ENCODE data around the gene SPAM1. TPM values are rescaled to one million over a fixed set of nuclear protein-coding genes. Genes with fewer than 3 reads are reported as not detected.
"Not testable (repeated sequence)": the region's sequence is repeated elsewhere in the genome, so short reads cannot be mapped to it uniquely, and the experiment has no call there.

The SPAM1 gene
- total RNA-seq: not detected
- long read RNA-seq: 0 reads

- intact Hi-C loops (cut with DNase I, micrococcal nuclease): no loop called here
These were observed at the start of gene SPAM1 for GRCh38 chr7:123924941-123925340. TSS of gene SPAM1 (plus strand) at chr7:123925241. CDS start at chr7:123953571, 28,330 bp downstream.

GRCh38 chr7:123876557-123877256 is 48.3 kb upstream of the SPAM1 start:
- no peak for ATAC-seq
- intact Hi-C loops (cut with DNase I, micrococcal nuclease): no loop called here
- no peak for DNase-seq

More at GRCh38 chr7:123924941-123925340, at the start of gene SPAM1:
- ATAC-seq: no peak
- no peak for DNase-seq

- DNase-seq (no peak), ATAC-seq (no peak)
- intact Hi-C loops (cut with DNase I, micrococcal nuclease): no loop called here
These were observed 45.4 kb upstream of the SPAM1 start for GRCh38 chr7:123879628-123880027.

GRCh38 chr7:123881300-123881699 is 43.7 kb upstream of the SPAM1 start:
- ATAC-seq: no peak
- intact Hi-C loops (cut with DNase I, micrococcal nuclease): no loop called here
- no peak for DNase-seq

GRCh38 chr7:123883154-123883553 is 41.9 kb upstream of the SPAM1 start:
- intact Hi-C loops (cut with DNase I, micrococcal nuclease): no loop called here
- DNase-seq (no peak), ATAC-seq (no peak)

- no peak for DNase-seq
- intact Hi-C loops (cut with DNase I, micrococcal nuclease): no loop called here
These were observed 36.8 kb upstream of the SPAM1 start for GRCh38 chr7:123888192-123888591.

GRCh38 chr7:123894753-123895152 is 30.3 kb upstream of the SPAM1 start:
- DNase-seq; ATAC-seq; intact Hi-C loops (cut with DNase I, micrococcal nuclease): not testable (repeated sequence)

More at GRCh38 chr7:123888192-123888591, 36.8 kb upstream of the SPAM1 start:
- ATAC-seq: no peak

- peak; percentile 44 for ATAC-seq
- intact Hi-C loops (cut with DNase I, micrococcal nuclease): no loop called here
- no peak for DNase-seq
These were observed 23.9 kb upstream of the SPAM1 start for GRCh38 chr7:123901101-123901500.

GRCh38 chr7:123905714-123906113 is 19.3 kb upstream of the SPAM1 start:
- intact Hi-C loops (cut with DNase I, micrococcal nuclease): no loop called here
- no peak for ATAC-seq
- no peak for DNase-seq

- ATAC-seq: peak; percentile 99
These were observed 8.8 kb upstream of the SPAM1 start for GRCh38 chr7:123916240-123916724.

GRCh38 chr7:123917878-123918277 is 7.2 kb upstream of the SPAM1 start:
- DNase-seq: no peak
- no peak for ATAC-seq
- intact Hi-C loops (cut with DNase I, micrococcal nuclease): no loop called here

More at GRCh38 chr7:123916240-123916724, 8.8 kb upstream of the SPAM1 start:
- intact Hi-C loops (cut with DNase I, micrococcal nuclease): no loop called here
- peak in 1 of 2 donors; percentile 50 for DNase-seq

- ATAC-seq: no peak
- intact Hi-C loops (cut with DNase I, micrococcal nuclease): no loop called here
- no peak for DNase-seq
These were observed 6.7 kb upstream of the SPAM1 start for GRCh38 chr7:123918309-123918708.

GRCh38 chr7:123923599-123923998 is 1.4 kb upstream of the SPAM1 start:
- intact Hi-C loops (cut with DNase I, micrococcal nuclease): no loop called here
- ATAC-seq (no peak), DNase-seq (no peak)

- intact Hi-C loops (cut with DNase I, micrococcal nuclease): no loop called here
- DNase-seq (peak in 1 of 2 donors; percentile 37), ATAC-seq (peak; percentile 97)
These were observed 4.1 kb downstream of the SPAM1 start for GRCh38 chr7:123929107-123929506.

- peak; percentile 6 for ATAC-seq
- DNase-seq: no peak
- intact Hi-C loops (cut with DNase I, micrococcal nuclease): no loop called here
These were observed 4.6 kb downstream of the SPAM1 start for GRCh38 chr7:123929655-123930054.

GRCh38 chr7:123935436-123936381 is 10.7 kb downstream of the SPAM1 start:
- DNase-seq (no peak), ATAC-seq (peak; percentile 75)
- intact Hi-C loops (cut with DNase I, micrococcal nuclease): no loop called here

- ATAC-seq: peak; percentile 94
- DNase-seq: no peak
- intact Hi-C loops (cut with DNase I, micrococcal nuclease): no loop called here
These were observed 11.3 kb downstream of the SPAM1 start for GRCh38 chr7:123936388-123936787.

GRCh38 chr7:123939784-123940183 is 14.7 kb downstream of the SPAM1 start:
- DNase-seq (no peak), ATAC-seq (no peak)
- intact Hi-C loops (cut with DNase I, micrococcal nuclease): no loop called here

- ATAC-seq (no peak), DNase-seq (no peak)
- intact Hi-C loops (cut with DNase I, micrococcal nuclease): no loop called here
These were observed 16.5 kb downstream of the SPAM1 start for GRCh38 chr7:123941391-123942180.
